ENCODE data around the gene PACSIN2. TPM values are rescaled to one million over a fixed set of nuclear protein-coding genes. Genes with fewer than 3 reads are reported as not detected.

The PACSIN2 gene
- total and polyA plus RNA-seq, 2 of the 13 experiments (the other 11 are each of a cell fraction or from before 2014, with no cell fraction given): 54.1 to 68.8 TPM

DNA sequence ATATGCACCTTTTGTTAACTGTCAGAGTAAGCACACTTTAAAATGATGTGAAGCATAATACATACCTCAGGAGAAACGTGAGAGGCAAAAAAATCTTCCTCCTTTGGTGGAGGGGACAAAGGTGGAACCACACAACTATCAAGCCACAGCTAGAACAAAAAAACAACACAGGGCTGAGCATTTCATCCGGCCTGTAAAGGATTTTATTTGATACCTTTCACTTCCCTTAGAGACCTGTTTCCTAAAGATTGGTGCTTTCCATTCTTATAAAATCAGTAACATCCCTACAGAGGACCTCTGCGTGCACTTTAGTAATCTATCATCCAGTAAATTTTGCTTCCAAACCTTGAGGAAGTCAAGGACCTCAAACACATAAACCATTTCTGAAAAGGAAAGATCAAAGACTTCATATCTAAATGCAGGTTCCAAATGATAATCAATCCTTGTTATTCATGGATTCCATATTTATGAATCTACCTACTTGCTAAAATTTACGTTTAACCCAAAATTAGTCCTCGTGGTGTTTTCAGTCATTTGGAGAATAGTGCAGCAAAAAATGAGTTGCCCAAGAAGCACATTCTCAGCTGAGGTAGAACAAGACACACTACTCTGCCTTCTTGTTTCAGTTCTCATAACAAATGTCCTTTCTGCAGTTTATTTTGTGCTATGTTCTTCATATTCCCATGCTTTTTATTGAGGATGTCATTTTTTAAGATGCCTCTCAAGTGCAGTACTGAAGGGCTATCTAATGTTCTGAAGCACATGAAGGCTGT is 180.6 kb downstream of the PACSIN2 start (continued):
- TF ChIP-seq GTF3A (CRISPR knock-in tag; conservative IDR thresholded peaks at IDR 0.05): no peak
- TF ChIP-seq CTCF (CRISPR knock-in tag; IDR thresholded peaks at IDR 0.05): no peak
- TF ChIP-seq ZNF234 (CRISPR knock-in tag; conservative IDR thresholded peaks at IDR 0.05): no peak
- no peak for TF ChIP-seq ETV6 (CRISPR knock-in tag; conservative IDR thresholded peaks at IDR 0.05)
- no peak for TF ChIP-seq KDM4B (CRISPR knock-in tag; IDR thresholded peaks at IDR 0.05)
- TF ChIP-seq SMAD9 (CRISPR knock-in tag; IDR thresholded peaks at IDR 0.05): no peak

GRCh38 chr22:42833104-42833503 is 181.8 kb downstream of the PACSIN2 start:
- CTCF ChIA-PET (ENCODE audit: low intra/inter-chr PET ratio, low total read pairs): no interaction called here
- intact Hi-C loops (cut with micrococcal nuclease; ENCODE audit: unreplicated experiment): no loop called here
- no peak for ATAC-seq
- no TSS peak for BruUV-seq (replicated peaks)
- Histone ChIP-seq H3K4me1 (ENCODE audit: insufficient read depth, low read length) (no peaks in the 10 kb centered on the region), H3K79me2 (ENCODE audit: insufficient read depth, low read length) (no peaks in the 10 kb centered on the region), H3K4me3 (replicated peaks in 1 of 3; ENCODE audit: insufficient read depth in 1 of 3, low read depth in 2 of 3, low read length in 3 of 3) (no peak overlapping the region), H3K36me3 (replicated peaks in 1 of 2; ENCODE audit: control insufficient read depth in 1 of 2, insufficient read depth in 2 of 2, low read length in 2 of 2) (peaks cover 16 to 72% of the 10 kb centered on the region in 2 experiments), H3K9me3 (ENCODE audit: low read length) (no peaks in the 10 kb centered on the region), H3K27me3 (ENCODE audit: control insufficient read depth in 1 of 2, insufficient read depth in 2 of 2, low read length in 2 of 2) (no peaks in the 10 kb centered on the region), H3K9ac (ENCODE audit: insufficient read depth, low read depth, low read length) (no peak overlapping the region), H4K20me1 (ENCODE audit: insufficient read depth, low read length) (no peaks in the 10 kb centered on the region), H2AFZ (ENCODE audit: low read length) (no peak overlapping the region), H3K4me2 (ENCODE audit: low read depth, low read length) (no peak overlapping the region), H3K27ac (ENCODE audit: extremely low read length, insufficient read depth, low read length) (no peak overlapping the region)
- FAIRE-seq: no peak
- POLR2A ChIA-PET: interaction anchor here (1.7 kb wide), 1 partner anchor 33 kb away, joined by 3 read pairs; no protein-coding TSS in a partner anchor
- DNase-seq (ENCODE audit: low spot score): no peak
- in situ Hi-C loops (cut with HindIII; ENCODE audit: extremely low pct_ligation_motif_present, low pct_unique_long_range_greater_than_20kb): no loop called here
- no peak for TF ChIP-seq ZNF460 (CRISPR knock-in tag; IDR thresholded peaks at IDR 0.05; ENCODE audit: borderline replicate concordance)
- TF ChIP-seq MYPOP (CRISPR knock-in tag; IDR thresholded peaks at IDR 0.05): no peak
- no peak for TF ChIP-seq ZNF362 (CRISPR knock-in tag; IDR thresholded peaks at IDR 0.05; ENCODE audit: borderline replicate concordance)
- no peak for TF ChIP-seq ZSCAN31 (CRISPR knock-in tag; IDR thresholded peaks at IDR 0.05; ENCODE audit: low read depth)
- TF ChIP-seq SP1 (IDR thresholded peaks at IDR 0.05): no peak
- TF ChIP-seq SP1 (CRISPR knock-in tag; IDR thresholded peaks at IDR 0.05): no peak
- no peak for TF ChIP-seq CTCF (CRISPR knock-in tag; IDR thresholded peaks at IDR 0.05)
- no peak for TF ChIP-seq RARG (CRISPR knock-in tag; IDR thresholded peaks at IDR 0.05; ENCODE audit: low read depth)
- TF ChIP-seq ZNF670 (CRISPR knock-in tag; IDR thresholded peaks at IDR 0.05; ENCODE audit: borderline replicate concordance): no peak
- TF ChIP-seq REPIN1 (CRISPR knock-in tag; IDR thresholded peaks at IDR 0.05; ENCODE audit: borderline replicate concordance, low read depth): no peak
- TF ChIP-seq TARDBP (CRISPR knock-in tag; IDR thresholded peaks at IDR 0.05): no peak
- TF ChIP-seq MED13 (CRISPR knock-in tag; IDR thresholded peaks at IDR 0.05): no peak
- no peak for TF ChIP-seq ZNF326 (CRISPR knock-in tag; IDR thresholded peaks at IDR 0.05; ENCODE audit: borderline replicate concordance)
